T-helper 17 cell (primary cell): ENCODE data around the gene UTP14C. TPM values are rescaled to one million over a fixed set of nuclear protein-coding genes. Genes with fewer than 3 reads are reported as not detected.
A peak's percentile ranks its signal among the peaks of the same experiment; 100 is the strongest.
"Not testable (repeated sequence)": the region's sequence is repeated elsewhere in the genome, so short reads cannot be mapped to it uniquely, and the experiment has no call there.

Experiments used
- ATAC-seq: fragments of 150-1000 bp; cut with Tn5 transposase; 2 replicates; pipeline ENCODE4 v1.10.0; 2021; ENCODE audit warnings: mild to moderate bottlenecking, moderate library complexity
- DNase-seq, 3 donors: peaks; one replicate each; pipeline versions ENCODE4 v3.0.0 to v3.0.0-alpha.2; 2020 to 2021
- H3K9me3 ChIP-seq: one replicate; pipeline ENCODE4 v1.7.0; 2013; ENCODE audit warnings: low read length, mild to moderate bottlenecking; ENCODE audit not compliant: control insufficient read depth, poor library complexity, severe bottlenecking
- H3K27ac Mint-ChIP-seq: one replicate; pipeline ENCODE4 v1.8.0; 2022; ENCODE audit warnings: mild to moderate bottlenecking, moderate library complexity, mixed read lengths
- H3K27me3 Mint-ChIP-seq: one replicate; pipeline ENCODE4 v1.8.0; 2022; ENCODE audit warnings: mixed read lengths
- H3K36me3 Mint-ChIP-seq: one replicate; pipeline ENCODE4 v1.8.0; 2022; ENCODE audit warnings: low read depth, mixed read lengths
- H3K4me1 Mint-ChIP-seq: one replicate; pipeline ENCODE4 v1.8.0; 2022; ENCODE audit warnings: mild to moderate bottlenecking, mixed read lengths
- H3K4me3 Mint-ChIP-seq: one replicate; pipeline ENCODE4 v1.8.0; 2022; ENCODE audit warnings: mild to moderate bottlenecking, moderate library complexity, mixed read lengths
- total RNA-seq, 4 donors: library from RNA in 2 of 4; stranded (reverse) in 2 of 4; gene quantifications; one replicate each; pipeline ENCODE4 v1.2.3 and lab custom pipeline; 2022 to 2026

Gene UTP14C
- total RNA-seq, 2 donors from 2014 or later = 3.1 to 3.8 TPM

- H3K27ac Mint-ChIP-seq = no peak overlapping the region
- H3K36me3 Mint-ChIP-seq = peaks cover 7% of the 10 kb centered on the region
- no peaks in the 10 kb centered on the region for H3K9me3 ChIP-seq
- H3K4me3 Mint-ChIP-seq = peak overlapping the region; percentile 95
- DNase-seq (no peak), ATAC-seq (no peak)
- H3K4me1 Mint-ChIP-seq = peaks cover 15% of the 10 kb centered on the region
- peaks cover 49% of the 10 kb centered on the region for H3K27me3 Mint-ChIP-seq
Observed at GRCh38 chr13:52009946-52010345, 14.5 kb upstream of the UTP14C start.

DNA sequence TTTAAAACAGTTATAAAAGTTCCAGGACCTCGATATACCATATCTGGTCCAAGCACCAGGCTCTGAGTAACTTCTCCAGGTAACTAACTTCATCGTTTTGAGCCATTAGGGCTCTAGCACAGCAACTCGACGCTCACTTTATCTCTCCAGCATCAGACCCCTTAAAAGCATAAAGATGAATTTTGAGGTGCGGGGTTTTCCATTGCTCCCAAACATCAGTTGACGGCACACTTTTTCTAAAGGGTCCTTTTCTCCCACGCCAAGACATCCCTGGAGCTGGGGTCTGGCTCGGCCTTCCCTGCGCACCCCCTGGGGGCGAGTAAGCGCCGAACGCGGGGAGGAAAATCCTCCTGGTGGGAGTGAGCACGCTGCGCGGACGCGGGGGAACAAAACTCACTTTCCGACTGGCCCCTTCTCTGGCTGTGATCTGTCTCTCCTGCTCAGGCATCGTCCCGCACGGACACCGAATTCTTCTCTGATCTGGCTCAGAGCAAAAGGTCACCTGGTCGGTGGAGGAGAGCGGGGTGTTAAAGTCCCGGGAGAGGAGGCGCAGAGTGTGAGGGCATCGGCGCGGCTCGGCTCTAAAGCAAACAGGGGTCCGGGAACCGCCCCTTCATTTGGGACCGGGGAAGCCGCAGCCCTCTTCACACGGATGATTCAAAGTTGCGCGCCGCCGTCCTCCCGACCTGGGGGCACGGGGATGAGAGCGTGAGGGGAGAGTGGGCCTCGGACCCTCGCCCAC, 13.4 kb upstream of the UTP14C start, which contains the start of gene ATP7B:
ATP7B (minus strand) TSS at position 561 of the 742 bp plus-strand sequence; CDS start at position 448, 113 bp downstream.
- no peaks in the 10 kb centered on the region for H3K9me3 ChIP-seq
- peak within 1 kb of the TSS; percentile 94 for H3K27ac Mint-ChIP-seq
- peaks cover 7% of the 10 kb centered on the region for H3K36me3 Mint-ChIP-seq
- peak in 2 of 3 donors; percentile 8 to 12 for DNase-seq
- H3K27me3 Mint-ChIP-seq = peaks cover 39% of the 10 kb centered on the region
- ATAC-seq = no peak
- H3K4me3 Mint-ChIP-seq = peak within 1 kb of the TSS; percentile 95
- H3K4me1 Mint-ChIP-seq = peaks cover 13% of the 10 kb centered on the region

- peaks cover 36% of the 10 kb centered on the region for H3K27me3 Mint-ChIP-seq
- DNase-seq = peak; percentile 96 to 100 (median 99)
- peaks cover 13% of the 10 kb centered on the region for H3K4me1 Mint-ChIP-seq
- peaks cover 7% of the 10 kb centered on the region for H3K36me3 Mint-ChIP-seq
- H3K27ac Mint-ChIP-seq = peak within 1 kb of the TSS; percentile 94
- no peaks in the 10 kb centered on the region for H3K9me3 ChIP-seq
- ATAC-seq = peak; percentile 99
- peak within 1 kb of the TSS; percentile 95 for H3K4me3 Mint-ChIP-seq
Observed at GRCh38 chr13:52011632-52012511, 12.6 kb upstream of the UTP14C start, which contains the start of gene ALG11. Gene ALG11 (plus strand): TSS chr13:52012398. CDS start chr13:52012419, 21 bp downstream.

- peaks cover 6% of the 10 kb centered on the region for H3K36me3 Mint-ChIP-seq
- H3K9me3 ChIP-seq = no peaks in the 10 kb centered on the region
- peak overlapping the region; percentile 95 for H3K4me3 Mint-ChIP-seq
- DNase-seq (no peak), ATAC-seq (no peak)
- peaks cover 17% of the 10 kb centered on the region for H3K4me1 Mint-ChIP-seq
- peaks cover 33% of the 10 kb centered on the region for H3K27me3 Mint-ChIP-seq
- H3K27ac Mint-ChIP-seq = peak overlapping the region; percentile 94
Observed at GRCh38 chr13:52012512-52012836, 12.0 kb upstream of the UTP14C start.

DNA sequence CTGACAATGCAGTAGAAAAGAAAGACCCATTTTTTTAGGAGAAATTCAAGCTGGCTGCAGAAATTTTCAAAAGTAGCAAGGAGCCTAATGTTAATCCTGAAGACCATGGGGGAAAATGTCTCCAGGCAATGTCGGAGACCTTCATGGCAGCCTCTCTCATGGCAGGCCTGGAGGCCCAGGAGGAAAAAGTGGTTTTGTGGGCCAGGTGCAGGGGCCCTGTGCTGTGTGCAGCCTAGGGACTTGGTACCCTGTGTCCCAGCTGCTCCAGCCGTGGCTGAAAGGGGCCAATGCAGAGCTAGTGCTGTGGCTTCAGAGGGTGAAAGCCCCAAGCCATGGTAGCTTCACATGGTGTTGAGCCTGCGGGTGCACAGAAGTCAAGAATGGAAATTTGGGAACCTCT, 8.2 kb upstream of the UTP14C start:
- no peaks in the 10 kb centered on the region for H3K9me3 ChIP-seq
- ATAC-seq (no peak), DNase-seq (no peak)
- Mint-ChIP-seq H3K36me3 (peaks cover 21% of the 10 kb centered on the region), H3K4me3 (no peak overlapping the region), H3K27me3 (no peaks in the 10 kb centered on the region), H3K27ac (no peak overlapping the region), H3K4me1 (peaks cover 31% of the 10 kb centered on the region)

- Mint-ChIP-seq H3K4me3 (no peak overlapping the region), H3K36me3 (peaks cover 19% of the 10 kb centered on the region), H3K4me1 (peaks cover 28% of the 10 kb centered on the region), H3K27ac (no peak overlapping the region), H3K27me3 (no peaks in the 10 kb centered on the region)
- DNase-seq (no peak), ATAC-seq (no peak)
- H3K9me3 ChIP-seq = no peaks in the 10 kb centered on the region
Observed at GRCh38 chr13:52020191-52020590, 4.3 kb upstream of the UTP14C start.

GRCh38 chr13:52022356-52022755, 2.1 kb upstream of the UTP14C start:
- peaks cover 36% of the 10 kb centered on the region for H3K4me1 Mint-ChIP-seq
- DNase-seq (no peak), ATAC-seq (no peak)
- no peaks in the 10 kb centered on the region for H3K27me3 Mint-ChIP-seq
- H3K27ac Mint-ChIP-seq = no peak overlapping the region
- H3K4me3 Mint-ChIP-seq = no peak overlapping the region
- H3K9me3 ChIP-seq = no peaks in the 10 kb centered on the region
- peaks cover 21% of the 10 kb centered on the region for H3K36me3 Mint-ChIP-seq

DNA sequence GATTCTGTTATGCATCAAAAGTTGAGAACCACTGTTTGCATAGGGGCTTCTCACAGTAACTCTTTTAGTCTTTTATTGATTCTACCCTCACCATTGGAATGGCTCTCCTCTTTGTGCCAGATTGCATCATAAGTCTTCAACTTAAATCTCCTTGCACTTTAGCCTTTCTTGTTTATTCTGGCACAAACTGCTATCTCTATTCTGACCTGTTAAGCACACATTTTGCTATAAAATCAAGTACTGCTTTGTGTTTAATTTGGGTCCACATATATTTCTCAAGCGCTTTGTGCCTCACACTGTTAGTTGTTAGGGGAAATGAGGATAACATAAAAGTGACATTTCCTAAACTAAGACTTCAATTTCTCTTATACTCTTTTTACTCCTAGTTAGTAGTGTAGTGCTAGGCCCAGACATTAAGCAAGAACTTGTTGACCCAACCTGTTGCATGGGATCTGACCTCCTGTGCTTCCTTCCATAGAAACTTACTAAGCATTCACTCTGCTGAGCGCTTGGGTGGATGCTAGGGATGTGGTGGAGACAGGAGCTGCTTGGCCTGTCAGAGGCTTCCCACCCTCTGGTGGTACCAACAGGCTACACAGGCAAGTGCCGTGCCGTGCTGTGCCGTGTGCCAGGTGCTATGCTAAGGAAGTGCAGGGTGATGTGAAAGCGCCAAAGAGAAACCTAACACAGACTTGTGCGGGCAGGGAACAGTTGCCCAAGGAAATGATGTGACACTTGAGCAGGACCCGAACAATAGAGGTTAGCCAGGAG, 1.2 kb downstream of the UTP14C start:
- no peaks in the 10 kb centered on the region for H3K9me3 ChIP-seq
- H3K4me3 Mint-ChIP-seq = no peak overlapping the region
- H3K27me3 Mint-ChIP-seq = no peaks in the 10 kb centered on the region
- DNase-seq (no peak), ATAC-seq (no peak)
- no peak overlapping the region for H3K27ac Mint-ChIP-seq
- H3K36me3 Mint-ChIP-seq = peaks cover 11% of the 10 kb centered on the region
- H3K4me1 Mint-ChIP-seq = peaks cover 23% of the 10 kb centered on the region

GRCh38 chr13:52026246-52026626, 1.7 kb downstream of the UTP14C start:
- Mint-ChIP-seq H3K27ac (no peak overlapping the region), H3K36me3 (peaks cover 7% of the 10 kb centered on the region), H3K4me3 (no peak overlapping the region), H3K27me3 (no peaks in the 10 kb centered on the region), H3K4me1 (peaks cover 19% of the 10 kb centered on the region)
- ATAC-seq (no peak), DNase-seq (no peak)
- no peaks in the 10 kb centered on the region for H3K9me3 ChIP-seq

DNA sequence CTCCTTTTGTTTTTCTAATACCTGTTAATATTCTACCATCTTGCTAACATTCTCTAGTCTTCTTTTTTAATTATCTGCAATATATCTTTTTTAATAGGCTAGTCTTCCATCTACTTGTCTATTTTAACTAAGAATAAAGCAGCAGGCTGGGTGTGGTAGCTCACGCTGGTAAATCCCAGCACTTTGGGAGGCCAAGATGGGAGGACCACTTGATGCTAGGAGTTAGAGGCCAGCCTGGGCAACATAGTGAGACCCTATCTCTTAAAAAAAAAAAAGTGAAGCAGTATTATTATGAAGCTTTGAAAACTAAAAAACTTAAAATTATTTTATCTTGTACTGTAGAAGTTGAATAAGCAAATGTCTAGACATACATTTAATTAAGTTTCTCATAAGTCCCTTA, 3.3 kb downstream of the UTP14C start:
- no peak for ATAC-seq
- H3K27me3 Mint-ChIP-seq = no peaks in the 10 kb centered on the region
- peaks cover 17% of the 10 kb centered on the region for H3K4me1 Mint-ChIP-seq
- peaks cover 6% of the 10 kb centered on the region for H3K36me3 Mint-ChIP-seq
- no peak for DNase-seq
- no peaks in the 10 kb centered on the region for H3K9me3 ChIP-seq
- no peak overlapping the region for H3K27ac Mint-ChIP-seq
- H3K4me3 Mint-ChIP-seq = no peak overlapping the region

GRCh38 chr13:52029569-52029968, 5.1 kb downstream of the UTP14C start:
- H3K4me3 Mint-ChIP-seq = no peak overlapping the region
- H3K4me1 Mint-ChIP-seq = peaks cover 17% of the 10 kb centered on the region
- H3K27ac Mint-ChIP-seq = no peak overlapping the region
- H3K36me3 Mint-ChIP-seq = peaks cover 6% of the 10 kb centered on the region
- no peaks in the 10 kb centered on the region for H3K27me3 Mint-ChIP-seq
- DNase-seq (no peak), ATAC-seq (no peak)
- no peaks in the 10 kb centered on the region for H3K9me3 ChIP-seq

GRCh38 chr13:52030401-52030800, 5.9 kb downstream of the UTP14C start:
- peaks cover 17% of the 10 kb centered on the region for H3K4me1 Mint-ChIP-seq
- DNase-seq, H3K27me3 Mint-ChIP-seq, H3K27ac Mint-ChIP-seq, H3K9me3 ChIP-seq, ATAC-seq, H3K36me3 Mint-ChIP-seq, H3K4me3 Mint-ChIP-seq: not testable (repeated sequence)

- Mint-ChIP-seq H3K4me1 (peaks cover 5% of the 10 kb centered on the region), H3K36me3 (peaks cover 4% of the 10 kb centered on the region), H3K27me3 (no peaks in the 10 kb centered on the region), H3K4me3 (no peak overlapping the region), H3K27ac (no peak overlapping the region)
- no peak for ATAC-seq
- DNase-seq = no peak
- H3K9me3 ChIP-seq = no peaks in the 10 kb centered on the region
Observed at GRCh38 chr13:52033039-52033438, 8.5 kb downstream of the UTP14C start.
